ENCODE data around the gene C1QTNF9B.
"Not testable (repeated sequence)": the region's sequence is repeated elsewhere in the genome, so short reads cannot be mapped to it uniquely, and the experiment has no call there.

Gene C1QTNF9B

DNA sequence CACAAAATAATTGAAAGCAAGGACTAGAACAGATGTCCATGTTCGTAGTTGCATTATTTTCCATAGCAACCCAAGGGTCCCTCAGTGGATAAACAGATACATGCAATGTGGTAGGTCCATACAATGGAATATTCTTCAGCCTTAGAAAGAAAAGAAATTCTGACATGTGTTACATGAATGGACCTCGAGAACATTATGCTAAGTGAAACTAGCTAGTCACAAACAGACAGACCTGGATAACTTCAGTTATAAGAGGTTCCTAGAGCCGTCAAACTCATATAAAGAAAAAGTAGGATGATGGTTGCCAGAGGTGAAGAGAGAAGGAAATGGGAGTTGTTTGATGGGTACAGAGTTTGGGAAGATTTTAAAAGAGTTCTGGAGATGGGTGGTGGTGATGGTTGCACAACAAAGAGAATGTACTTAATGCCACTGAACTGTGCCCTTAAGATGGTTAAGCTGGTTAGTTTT lies at the start of gene C1QTNF9B:
TSS of gene C1QTNF9B (minus strand) at position 51 of the 468 bp plus-strand sequence.
- H3K4me3 Mint-ChIP-seq; DNase-seq; H3K27ac Mint-ChIP-seq; ATAC-seq; H3K4me1 Mint-ChIP-seq; H3K36me3 Mint-ChIP-seq (ENCODE audit: low read depth); H3K9me3 Mint-ChIP-seq: not testable (repeated sequence)
- peaks cover 11% of the 10 kb centered on the region for H3K27me3 Mint-ChIP-seq

DNA sequence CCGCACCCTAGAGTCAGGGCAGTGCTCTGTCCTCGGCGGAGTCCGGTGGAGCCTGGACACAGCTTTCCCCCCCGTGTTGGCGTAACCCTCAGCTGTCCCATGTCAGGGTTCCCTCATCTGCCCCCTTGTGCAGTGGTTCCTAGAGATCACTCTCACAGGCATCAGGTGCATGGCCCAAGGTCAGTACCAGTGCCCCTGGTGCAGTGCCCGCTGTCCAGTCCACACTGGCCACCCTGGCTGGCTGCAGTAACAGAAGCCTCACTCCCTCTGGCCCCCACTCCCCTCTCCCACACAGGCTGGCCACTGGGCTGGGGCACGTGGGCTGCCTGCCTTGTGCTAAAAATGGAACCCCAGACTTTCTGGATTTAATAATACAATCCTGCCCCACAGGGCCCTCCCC lies 49.6 kb upstream of the C1QTNF9B start:
- ATAC-seq: no peak
- Mint-ChIP-seq H3K36me3 (ENCODE audit: low read depth) (no peaks in the 10 kb centered on the region), H3K4me1 (no peaks in the 10 kb centered on the region), H3K4me3 (no peak overlapping the region), H3K27ac (no peak overlapping the region), H3K9me3 (no peaks in the 10 kb centered on the region), H3K27me3 (peaks cover 5% of the 10 kb centered on the region)
- DNase-seq: no peak

DNA sequence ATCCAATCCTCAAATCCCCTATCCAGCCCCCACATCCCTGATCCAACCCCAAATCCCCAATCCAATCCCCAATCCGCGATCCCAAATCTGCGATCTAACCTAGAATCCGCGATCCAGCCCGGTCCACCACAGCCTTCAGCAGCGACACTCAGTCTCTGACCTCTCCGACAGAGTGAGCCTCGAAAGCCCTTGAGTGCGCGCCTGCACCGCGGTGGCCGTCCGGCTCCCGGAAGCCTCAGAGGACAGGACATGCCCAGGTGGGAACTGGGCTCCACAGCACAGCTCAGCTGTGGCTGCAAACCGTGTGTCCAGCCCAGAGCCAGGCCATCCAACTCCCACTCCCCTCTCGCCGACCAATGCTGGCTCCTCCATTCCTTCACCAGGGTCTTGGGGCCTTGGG lies 48.8 kb upstream of the C1QTNF9B start:
- Mint-ChIP-seq H3K4me1 (no peaks in the 10 kb centered on the region), H3K27me3 (peaks cover 5% of the 10 kb centered on the region), H3K27ac (no peak overlapping the region), H3K4me3 (no peak overlapping the region), H3K36me3 (ENCODE audit: low read depth) (no peaks in the 10 kb centered on the region), H3K9me3 (no peaks in the 10 kb centered on the region)
- ATAC-seq: no peak
- no peak for DNase-seq

DNA sequence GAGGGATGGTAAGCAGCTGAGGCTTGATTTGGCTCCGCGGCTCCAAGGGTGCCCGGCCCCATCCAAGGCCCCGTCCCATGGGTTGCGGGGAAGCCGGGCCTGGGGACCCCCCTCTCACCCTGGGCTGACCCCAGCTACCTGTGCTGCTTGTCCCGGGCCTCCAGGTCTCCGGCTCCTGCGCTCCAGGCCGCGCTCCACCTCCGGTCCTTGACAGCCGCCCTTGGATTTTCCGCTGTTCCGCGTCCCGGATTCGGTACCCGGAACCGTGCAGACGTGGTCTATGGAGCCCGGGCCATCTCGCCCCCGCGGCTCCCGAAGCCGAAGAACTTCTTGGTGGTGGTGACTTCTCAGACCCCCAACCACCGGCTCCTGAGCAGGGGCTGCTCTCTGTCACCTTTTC lies 48.3 kb upstream of the C1QTNF9B start:
- Mint-ChIP-seq H3K27me3 (peaks cover 7% of the 10 kb centered on the region), H3K4me1 (no peaks in the 10 kb centered on the region), H3K36me3 (ENCODE audit: low read depth) (no peaks in the 10 kb centered on the region), H3K4me3 (no peak overlapping the region), H3K9me3 (no peaks in the 10 kb centered on the region), H3K27ac (no peak overlapping the region)
- no peak for ATAC-seq
- no peak for DNase-seq

DNA sequence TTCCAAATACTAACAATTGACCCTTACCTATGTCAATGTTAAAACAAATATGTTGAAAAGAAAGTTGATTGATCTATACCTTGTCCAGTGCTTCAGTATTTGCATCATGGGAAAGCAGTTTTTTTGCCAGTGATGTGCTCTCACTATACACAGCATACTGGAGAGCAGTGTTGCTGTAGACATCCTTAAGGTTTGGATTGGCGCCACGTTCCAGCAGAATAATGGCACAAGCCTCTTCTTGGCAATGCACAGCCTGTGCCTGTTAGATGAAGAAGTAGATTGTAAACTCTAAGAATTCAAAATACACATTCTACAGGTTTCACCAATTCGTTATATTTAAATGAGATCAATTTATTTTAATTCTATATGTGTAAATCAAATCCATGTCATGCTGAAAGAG lies 43.9 kb upstream of the C1QTNF9B start:
- DNase-seq (no peak), ATAC-seq (no peak)
- peaks cover 35% of the 10 kb centered on the region for H3K27me3 Mint-ChIP-seq
- H3K27ac Mint-ChIP-seq: no peak overlapping the region
- H3K4me3 Mint-ChIP-seq: no peak overlapping the region
- H3K36me3 Mint-ChIP-seq (ENCODE audit: low read depth): no peaks in the 10 kb centered on the region
- H3K4me1 Mint-ChIP-seq: no peaks in the 10 kb centered on the region
- H3K9me3 Mint-ChIP-seq: peaks cover 11% of the 10 kb centered on the region

DNA sequence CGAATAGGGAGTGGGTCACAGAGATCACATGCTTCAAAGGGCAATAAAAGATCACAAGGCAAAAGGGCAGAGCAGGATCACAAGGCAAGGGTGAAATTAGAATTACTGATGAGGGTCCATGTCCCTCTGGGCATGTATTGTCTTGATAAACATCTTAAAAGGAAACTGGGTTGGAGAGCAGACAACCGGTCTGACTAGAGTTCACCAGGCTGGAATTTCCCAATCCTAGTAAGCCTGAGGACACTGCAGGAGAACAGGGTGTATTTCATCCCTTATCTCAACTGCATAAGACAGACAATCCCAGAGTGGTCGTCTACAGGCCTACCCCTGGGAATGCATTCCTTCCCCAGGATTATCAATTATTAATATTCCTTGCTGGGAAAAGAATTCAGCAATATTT lies 42.4 kb upstream of the C1QTNF9B start:
- H3K36me3 Mint-ChIP-seq (ENCODE audit: low read depth); H3K4me1 Mint-ChIP-seq; H3K4me3 Mint-ChIP-seq; H3K27ac Mint-ChIP-seq; ATAC-seq; DNase-seq: not testable (repeated sequence)
- peaks cover 11% of the 10 kb centered on the region for H3K9me3 Mint-ChIP-seq
- peaks cover 41% of the 10 kb centered on the region for H3K27me3 Mint-ChIP-seq

DNA sequence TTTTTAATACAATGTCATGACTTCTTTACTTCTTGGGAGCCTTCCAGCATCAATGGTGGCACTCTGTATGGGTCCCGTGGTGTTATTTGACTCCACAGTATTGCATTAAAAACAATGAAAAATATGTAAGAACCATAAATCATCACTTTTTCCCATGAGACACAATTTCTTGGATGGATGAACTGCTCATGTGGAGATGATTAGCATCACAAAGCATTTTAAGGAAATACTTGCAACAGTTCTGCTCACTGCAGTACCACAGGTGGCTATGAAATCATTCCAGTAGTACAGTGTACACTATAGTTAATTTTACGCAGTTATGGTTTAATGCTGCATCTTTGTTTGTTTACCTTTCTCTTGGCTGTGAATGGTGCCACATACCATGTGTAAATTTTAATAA lies 37.2 kb upstream of the C1QTNF9B start:
- Mint-ChIP-seq H3K4me1 (no peaks in the 10 kb centered on the region), H3K9me3 (peaks cover 10% of the 10 kb centered on the region), H3K27me3 (peaks cover 48% of the 10 kb centered on the region), H3K4me3 (no peak overlapping the region), H3K36me3 (ENCODE audit: low read depth) (no peaks in the 10 kb centered on the region), H3K27ac (no peak overlapping the region)
- ATAC-seq (no peak), DNase-seq (no peak)

DNA sequence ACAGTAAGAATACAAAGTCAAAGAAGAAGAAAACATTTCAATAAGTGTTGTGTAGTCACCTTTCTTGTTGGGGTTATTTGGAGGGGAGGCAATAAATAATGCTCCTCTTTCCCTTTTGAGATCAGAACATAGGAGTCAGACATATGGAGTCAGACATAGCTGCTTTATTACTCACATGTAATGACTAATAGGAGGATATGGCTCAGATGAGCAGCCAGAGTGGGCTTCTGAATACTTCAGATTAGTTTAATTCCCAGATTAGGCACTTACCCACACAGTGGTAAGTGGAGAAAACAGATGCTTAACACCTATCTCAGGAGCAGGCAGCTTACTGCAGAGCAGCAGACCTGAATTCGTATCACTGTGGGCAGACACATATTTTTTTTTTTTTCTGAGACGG lies 31.7 kb upstream of the C1QTNF9B start:
- ATAC-seq (peak; percentile 43), DNase-seq (no peak)
- Mint-ChIP-seq H3K27me3 (peaks cover 36% of the 10 kb centered on the region), H3K27ac (no peak overlapping the region), H3K36me3 (ENCODE audit: low read depth) (no peaks in the 10 kb centered on the region), H3K9me3 (no peaks in the 10 kb centered on the region), H3K4me3 (no peak overlapping the region), H3K4me1 (no peaks in the 10 kb centered on the region)

DNA sequence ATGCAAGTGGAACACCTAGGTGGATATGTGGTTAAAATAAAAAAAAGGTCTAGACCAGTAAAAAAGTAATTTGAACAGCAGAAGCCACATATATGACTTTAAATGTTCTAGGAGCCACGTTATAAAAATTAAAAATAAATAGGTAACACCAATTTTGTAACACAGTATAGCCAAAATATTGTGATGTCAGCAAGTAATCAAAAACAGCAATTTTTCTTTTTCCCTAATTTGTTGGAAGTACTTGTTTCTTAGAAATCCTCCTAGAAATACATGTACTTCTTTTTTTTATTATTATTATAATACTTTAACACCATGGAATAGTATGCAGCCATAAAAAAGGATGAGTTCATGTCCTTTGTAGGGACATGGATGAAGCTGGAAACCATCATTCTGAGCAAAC lies 25.7 kb upstream of the C1QTNF9B start:
- DNase-seq (no peak), ATAC-seq (no peak)
- Mint-ChIP-seq H3K27me3 (peaks cover 28% of the 10 kb centered on the region), H3K36me3 (ENCODE audit: low read depth) (no peaks in the 10 kb centered on the region), H3K27ac (no peak overlapping the region), H3K9me3 (peaks cover 3% of the 10 kb centered on the region), H3K4me3 (no peak overlapping the region), H3K4me1 (no peaks in the 10 kb centered on the region)

DNA sequence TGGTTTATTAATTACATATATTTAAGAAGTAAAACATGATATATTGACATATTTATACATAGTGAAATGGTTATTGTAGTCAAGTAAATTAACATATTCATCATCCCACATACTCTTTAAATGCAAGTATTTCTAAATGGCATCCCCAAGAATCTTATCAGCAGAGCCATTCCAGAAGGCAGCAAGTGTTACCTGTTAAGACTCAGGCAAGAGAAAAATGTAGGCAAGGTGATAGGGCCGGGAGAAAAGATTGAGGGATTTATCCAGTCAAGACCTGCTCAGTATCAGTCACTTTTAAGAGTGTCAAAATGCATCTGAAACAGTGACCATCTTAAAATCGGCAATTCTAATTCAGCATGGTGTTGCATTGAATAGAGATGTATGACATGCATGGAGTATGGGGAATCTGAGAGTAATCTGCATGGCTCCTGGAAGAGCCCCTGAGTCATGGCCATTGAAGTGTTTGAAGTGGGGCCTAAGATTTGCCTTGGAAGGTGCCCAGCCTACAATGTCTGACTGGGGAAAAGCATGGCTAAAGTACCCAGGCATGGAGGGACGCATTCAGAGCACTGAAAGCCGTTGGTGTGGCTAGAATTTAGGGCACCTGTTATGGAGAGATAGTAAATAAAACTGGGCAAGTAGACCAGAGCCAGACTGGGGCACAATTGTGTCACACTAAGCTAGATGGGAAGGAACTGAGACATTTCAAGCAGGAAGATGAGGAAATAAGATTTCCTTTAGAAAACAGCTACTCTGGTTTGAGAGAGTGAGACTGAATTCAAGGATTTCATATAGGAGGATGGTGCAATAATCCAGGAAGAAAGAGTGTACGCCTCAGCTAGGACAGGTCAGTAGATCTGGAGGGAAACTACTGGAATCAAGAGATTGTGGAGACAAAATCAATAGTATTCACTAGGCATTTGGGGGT lies 25.0 kb upstream of the C1QTNF9B start:
- DNase-seq: no peak
- Mint-ChIP-seq H3K4me1 (no peaks in the 10 kb centered on the region), H3K4me3 (no peak overlapping the region), H3K27ac (no peak overlapping the region), H3K36me3 (ENCODE audit: low read depth) (no peaks in the 10 kb centered on the region), H3K27me3 (peaks cover 34% of the 10 kb centered on the region), H3K9me3 (peaks cover 3% of the 10 kb centered on the region)
- no peak for ATAC-seq

DNA sequence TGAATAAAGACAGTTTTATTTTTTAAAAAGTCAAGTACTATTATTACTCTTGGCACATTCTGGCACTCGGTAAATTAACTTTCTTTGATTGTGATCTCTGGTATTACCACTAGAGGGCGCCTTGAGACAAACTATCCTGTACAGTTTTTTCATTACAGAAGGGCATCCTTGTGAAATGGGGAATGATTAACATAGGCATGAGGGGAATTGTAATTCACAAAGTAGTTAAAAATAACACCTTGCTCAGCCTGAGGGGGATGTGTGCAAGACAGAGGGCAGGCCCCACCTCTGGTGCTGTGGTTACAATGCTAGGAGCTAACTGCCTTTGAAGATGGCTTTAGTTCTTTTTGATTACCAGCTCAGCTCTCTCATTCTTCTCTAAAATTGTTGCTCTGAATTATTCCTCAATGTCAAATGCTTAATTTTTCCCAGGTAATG lies 24.2 kb upstream of the C1QTNF9B start:
- DNase-seq (no peak), ATAC-seq (no peak)
- Mint-ChIP-seq H3K4me3 (no peak overlapping the region), H3K36me3 (ENCODE audit: low read depth) (no peaks in the 10 kb centered on the region), H3K27ac (no peak overlapping the region), H3K27me3 (peaks cover 34% of the 10 kb centered on the region), H3K4me1 (no peaks in the 10 kb centered on the region), H3K9me3 (peaks cover 3% of the 10 kb centered on the region)

DNA sequence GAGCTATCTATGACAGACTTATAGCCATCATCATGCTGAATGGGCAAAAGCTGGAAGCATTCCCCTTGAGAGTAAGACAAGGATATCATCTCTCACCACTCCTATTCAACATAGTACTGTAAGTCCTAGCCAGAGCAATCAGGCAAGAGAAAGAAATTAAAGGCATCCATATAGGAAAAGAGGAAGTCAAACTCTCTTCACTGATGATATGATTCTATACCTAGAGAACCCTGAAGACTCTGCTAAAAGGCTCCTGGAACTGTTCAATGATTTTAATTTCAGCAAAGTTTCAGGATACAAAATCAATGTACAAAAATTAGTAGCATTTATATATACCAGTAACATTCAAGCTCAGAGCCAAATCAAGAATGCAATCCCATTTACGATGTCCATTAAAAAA lies 21.7 kb upstream of the C1QTNF9B start:
- H3K9me3 Mint-ChIP-seq: peaks cover 3% of the 10 kb centered on the region
- H3K27me3 Mint-ChIP-seq: peaks cover 27% of the 10 kb centered on the region
- ATAC-seq (no peak), DNase-seq (no peak)
- H3K4me3 Mint-ChIP-seq: no peak overlapping the region
- no peaks in the 10 kb centered on the region for H3K36me3 Mint-ChIP-seq (ENCODE audit: low read depth)
- H3K27ac Mint-ChIP-seq: no peak overlapping the region
- no peaks in the 10 kb centered on the region for H3K4me1 Mint-ChIP-seq

DNA sequence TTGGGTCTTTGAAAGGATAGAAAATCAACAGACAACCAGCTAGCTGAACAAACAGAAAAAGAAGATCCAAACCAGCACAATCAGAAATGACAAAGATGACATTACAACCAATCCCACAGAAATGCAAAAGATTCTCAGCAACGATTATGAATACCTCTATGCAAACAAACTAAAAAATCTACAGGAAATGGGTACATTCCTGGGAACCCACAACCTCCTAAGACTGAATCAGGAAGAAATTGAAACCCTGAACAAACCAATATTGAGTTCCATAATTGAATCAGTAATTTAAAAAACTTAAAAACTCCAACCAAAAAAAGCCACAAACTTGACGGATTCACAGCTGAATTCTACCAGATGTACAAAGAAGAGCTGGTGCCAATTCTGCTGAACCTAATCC lies 20.9 kb upstream of the C1QTNF9B start:
- Mint-ChIP-seq H3K4me3 (no peak overlapping the region), H3K36me3 (ENCODE audit: low read depth) (no peaks in the 10 kb centered on the region), H3K27ac (no peak overlapping the region), H3K4me1 (no peaks in the 10 kb centered on the region), H3K27me3 (peaks cover 27% of the 10 kb centered on the region), H3K9me3 (peaks cover 3% of the 10 kb centered on the region)
- DNase-seq: no peak
- no peak for ATAC-seq

DNA sequence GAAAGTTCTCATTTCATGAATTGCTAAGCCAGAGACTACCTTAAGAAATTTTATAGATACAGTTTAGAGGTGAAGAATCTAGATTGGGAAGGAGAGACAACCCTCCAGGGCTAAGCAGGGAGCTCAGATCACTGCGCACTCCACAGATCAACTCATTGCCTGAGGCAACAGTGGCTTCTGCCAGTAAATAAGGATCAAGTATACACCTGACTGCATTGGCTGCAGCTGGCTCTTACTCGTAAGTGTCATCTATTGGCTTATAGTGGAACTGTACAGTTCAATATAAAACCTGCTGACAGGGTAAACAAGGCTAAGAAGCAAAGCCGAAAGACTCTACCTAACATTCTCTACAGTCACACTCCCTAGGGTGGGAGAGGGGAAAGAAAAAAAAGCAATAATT lies 18.0 kb upstream of the C1QTNF9B start:
- Mint-ChIP-seq H3K27ac (no peak overlapping the region), H3K4me1 (peaks cover 4% of the 10 kb centered on the region), H3K4me3 (no peak overlapping the region), H3K36me3 (ENCODE audit: low read depth) (no peaks in the 10 kb centered on the region), H3K27me3 (peaks cover 30% of the 10 kb centered on the region), H3K9me3 (no peaks in the 10 kb centered on the region)
- ATAC-seq (no peak), DNase-seq (no peak)

DNA sequence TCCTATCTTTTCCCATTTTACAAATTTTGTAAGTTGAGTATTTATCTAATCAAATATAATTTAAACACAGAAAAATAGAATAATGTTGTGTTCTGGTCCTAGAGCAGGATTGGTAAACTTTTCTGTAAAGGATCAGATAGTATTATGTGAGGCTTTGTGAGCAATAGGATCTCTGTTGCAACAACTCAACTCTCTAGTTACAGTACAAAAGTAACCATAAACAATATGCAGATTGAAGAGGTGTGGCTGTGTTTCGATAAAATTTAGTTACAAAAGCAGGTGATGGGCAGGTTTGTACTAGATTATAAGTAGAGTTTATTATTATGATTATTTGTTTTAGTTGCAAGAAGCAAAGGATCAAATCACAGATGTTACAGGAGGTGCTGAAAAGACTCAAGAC lies 15.2 kb upstream of the C1QTNF9B start:
- H3K27me3 Mint-ChIP-seq: peaks cover 22% of the 10 kb centered on the region
- DNase-seq (no peak), ATAC-seq (no peak)
- peaks cover 4% of the 10 kb centered on the region for H3K4me1 Mint-ChIP-seq
- no peak overlapping the region for H3K4me3 Mint-ChIP-seq
- H3K9me3 Mint-ChIP-seq: no peaks in the 10 kb centered on the region
- H3K27ac Mint-ChIP-seq: no peak overlapping the region
- no peaks in the 10 kb centered on the region for H3K36me3 Mint-ChIP-seq (ENCODE audit: low read depth)

Data from activated naive CD8-positive, alpha-beta T cell treated with anti-CD3 and anti-CD28 coated beads, Interleukin-2, amount 50 U/mL, for 24 hours (primary cell).